IMR-90 (cell line): Measurements from ENCODE around the gene EFNA5. TPM values are rescaled to one million over a fixed set of nuclear protein-coding genes. Genes with fewer than 3 reads are reported as not detected.

Source experiments
- ATAC-seq: fragments of 200-7000 bp; cut with Tn5 transposase; 2 replicates; pipeline ENCODE4 v1.9.1; 2020; ENCODE audit warnings: low read depth, mild to moderate bottlenecking, moderate library complexity
- BruUV-seq: library from RNA; stranded (reverse); fragments of 400-500 nt; replicated peaks from 2 replicates; lab custom pipeline; 2021; lab: Mats Ljungman, UMichigan
- CTCF ChIA-PET: fragments of 300-600 bp; formaldehyde crosslinking; extraction: SDS; loops from one replicate; lab custom pipeline; 2021; ENCODE audit warnings: antibody characterized with exemption; lab: Yijun Ruan, JAX
- POLR2A ChIA-PET: fragments of 300-600 bp; sonication (Branson Sonifier 250); formaldehyde crosslinking; loops from one replicate; lab custom pipeline; 2022; ENCODE audit warnings: antibody characterized with exemption; ENCODE audit not compliant: unreplicated experiment; lab: Charles Lee
- DNase-seq: peaks from one replicate; pipeline ENCODE4 v3.0.0; 2013
- H2AFZ ChIP-seq: replicated peaks from 2 replicates; pipeline ENCODE3; 2013; ENCODE audit warnings: low read length, mild to moderate bottlenecking; ENCODE audit not compliant: poor library complexity
- H2AK5ac ChIP-seq: 2 replicates; pipeline ENCODE4 v1.6.1; 2013; ENCODE audit warnings: low read depth, low read length, inconsistent platforms
- H2AK9ac ChIP-seq: replicated peaks from 2 replicates; pipeline ENCODE3; 2013; ENCODE audit warnings: mild to moderate bottlenecking, low read depth, low read length, moderate library complexity; ENCODE audit not compliant: poor library complexity
- H2BK120ac ChIP-seq: 2 replicates; pipeline ENCODE4 v1.6.1; 2013; ENCODE audit warnings: low read depth, low read length, inconsistent platforms
- H2BK15ac ChIP-seq: 3 replicates; pipeline ENCODE4 v1.6.1; 2013; ENCODE audit warnings: low read depth, low read length, inconsistent platforms
- H2BK20ac ChIP-seq: 2 replicates; pipeline ENCODE4 v1.6.1; 2013; ENCODE audit warnings: low read depth, mild to moderate bottlenecking, inconsistent platforms, low read length, moderate library complexity
- H2BK5ac ChIP-seq: 2 replicates; pipeline ENCODE4 v1.6.1; 2013; ENCODE audit warnings: mild to moderate bottlenecking, low read depth, low read length, inconsistent platforms; ENCODE audit not compliant: poor library complexity, severe bottlenecking
- H3K14ac ChIP-seq: replicated peaks from 2 replicates; pipeline ENCODE4 v1.6.1; 2013; ENCODE audit warnings: low read depth, low read length, inconsistent platforms
- H3K18ac ChIP-seq: 2 replicates; pipeline ENCODE4 v1.6.1; 2013; ENCODE audit warnings: low read depth, low read length, control low read depth
- H3K23ac ChIP-seq: 2 replicates; pipeline ENCODE4 v1.6.1; 2013; ENCODE audit warnings: low read depth, low read length, inconsistent platforms
- H3K27ac ChIP-seq: 2 replicates; pipeline ENCODE4 v1.5.1; 2013; ENCODE audit warnings: mild to moderate bottlenecking, control low read depth, low read length; ENCODE audit not compliant: insufficient read depth
- H3K27me3 ChIP-seq: 2 replicates; pipeline ENCODE4 v1.6.1; 2013; ENCODE audit warnings: low read length; ENCODE audit not compliant: control insufficient read depth, insufficient read depth
- H3K36me3 ChIP-seq: 2 replicates; pipeline ENCODE4 v1.6.1; 2013; ENCODE audit warnings: low read length, mixed read lengths; ENCODE audit not compliant: control insufficient read depth, insufficient read depth
- H3K4ac ChIP-seq: 2 replicates; pipeline ENCODE4 v1.6.1; 2013; ENCODE audit warnings: low read depth, low read length, inconsistent platforms
- H3K4me1 ChIP-seq: 2 replicates; pipeline ENCODE4 v1.6.1; 2013; ENCODE audit warnings: low read length, mixed read lengths; ENCODE audit not compliant: control insufficient read depth, insufficient read depth
- H3K4me2 ChIP-seq: 2 replicates; pipeline ENCODE4 v1.6.1; 2013; ENCODE audit warnings: low read depth, mild to moderate bottlenecking, control low read depth, low read length, moderate library complexity
- H3K4me3 ChIP-seq: 2 replicates; pipeline ENCODE4 v1.5.1; 2013; ENCODE audit warnings: low read depth, mild to moderate bottlenecking, control low read depth, low read length, moderate library complexity; ENCODE audit not compliant: insufficient read depth
- H3K56ac ChIP-seq: 2 replicates; pipeline ENCODE4 v1.6.1; 2013; ENCODE audit warnings: low read length, inconsistent platforms; ENCODE audit not compliant: insufficient read depth; ENCODE audit errors: extremely low read depth
- H3K79me1 ChIP-seq, 2 experiments: 2 replicates each; pipeline ENCODE4 v1.6.1; 2013; ENCODE audit warnings: low read length in 2 of 2, inconsistent platforms in 1 of 2, low read depth in 1 of 2
- H3K9ac ChIP-seq: 2 replicates; pipeline ENCODE4 v1.6.1; 2013; ENCODE audit warnings: low read depth, low read length, control low read depth
- H3K9me1 ChIP-seq: 2 replicates; pipeline ENCODE4 v1.6.1; 2013; ENCODE audit warnings: low read length, inconsistent platforms; ENCODE audit not compliant: insufficient read depth
- H3K9me3 ChIP-seq: 2 replicates; pipeline ENCODE4 v1.6.1; 2013; ENCODE audit warnings: low read length; ENCODE audit not compliant: control insufficient read depth, insufficient read depth
- H4K20me1 ChIP-seq: 2 replicates; pipeline ENCODE4 v1.6.1; 2013; ENCODE audit warnings: low read length, inconsistent platforms; ENCODE audit not compliant: insufficient read depth
- H4K5ac ChIP-seq: 2 replicates; pipeline ENCODE4 v1.6.1; 2013; ENCODE audit warnings: mild to moderate bottlenecking, low read depth, low read length, control low read depth
- H4K8ac ChIP-seq, 2 experiments: 2 replicates each; pipeline ENCODE4 v1.6.1; 2013; ENCODE audit warnings: low read depth in 2 of 2, low read length in 2 of 2, control low read depth in 1 of 2, inconsistent platforms in 1 of 2
- H4K91ac ChIP-seq: 2 replicates; pipeline ENCODE4 v1.6.1; 2013; ENCODE audit warnings: low read depth, low read length, inconsistent platforms; ENCODE audit not compliant: insufficient read depth
- CEBPB ChIP-seq: IDR thresholded peaks from 2 replicates; pipeline ENCODE4 v1.6.1; 2012; ENCODE audit warnings: low read depth, low read length, improper control_type of control experiment
- CHD1 ChIP-seq: IDR thresholded peaks from 2 replicates; pipeline ENCODE4 v1.6.1; 2012; ENCODE audit warnings: low read depth, low read length, improper control_type of control experiment
- MAZ ChIP-seq: IDR thresholded peaks from 2 replicates; pipeline ENCODE4 v1.6.1; 2012; ENCODE audit warnings: low read depth, mild to moderate bottlenecking, low read length, improper control_type of control experiment, moderate library complexity, borderline replicate concordance
- POLR2A ChIP-seq: IDR thresholded peaks from 2 replicates; pipeline ENCODE4 v1.6.1; 2012; ENCODE audit warnings: mild to moderate bottlenecking, low read depth, low read length
- RAD21 ChIP-seq: IDR thresholded peaks from 2 replicates; pipeline ENCODE4 v1.6.1; 2012; ENCODE audit warnings: low read length, improper control_type of control experiment
- RFX5 ChIP-seq: IDR thresholded peaks from 2 replicates; pipeline ENCODE4 v1.8.0; 2012; ENCODE audit warnings: low read depth, mild to moderate bottlenecking, low read length, moderate library complexity
- WGBS, 2 experiments: methylation state at CpG; one replicate each; pipeline versions ENCODE4 v1.1.5 to v1.1.7; 2013; ENCODE audit warnings: missing lambda C conversion rate in 2 of 2; ENCODE audit not compliant: insufficient read length in 1 of 2; ENCODE audit errors: extremely low coverage in 2 of 2; 5-methylcytosine and 5-hydroxymethylcytosine counted together
- dilution Hi-C: fragments of 300-500 bp; cut with HindIII; formaldehyde crosslinking; loops from one replicate; pipeline ENCODE4 v1.14.3; 2018; ENCODE audit warnings: low sequenced_read_pairs; ENCODE audit not compliant: unreplicated experiment
- in situ Hi-C: fragments of 300-500 bp; cut with MboI; formaldehyde crosslinking; loops from 3 replicates; pipeline ENCODE4 v1.14.3; 2019; ENCODE audit warnings: low sequenced_read_pairs, inconsistent platforms, mixed read lengths
- intact Hi-C: fragments of 100-400 bp; cut with micrococcal nuclease; formaldehyde crosslinking; loops from 2 replicates; pipeline ENCODE4 v1.10.0; 2022
- polyA plus RNA-seq, 3 experiments: library from polyadenylated mRNA; depleted of rRNA; stranded (reverse); fragments of >200 nt; gene quantifications; 2 replicates each; pipeline ENCODE4 v1.2.3, GENCODE V29; 2012; ENCODE audit warnings: low replicate concordance in 1 of 3
- total RNA-seq: library from RNA; depleted of rRNA; stranded (reverse); fragments of >200 nt; gene quantifications from 2 replicates; pipeline ENCODE4 v1.2.3, GENCODE V29; 2012
- TF ChIP-seq, protein P1 (sequence below): fragments of 150-350 bp; IDR thresholded peaks from 2 replicates; pipeline ENCODE4 v1.6.1; 2017; ENCODE audit warnings: mild to moderate bottlenecking, antibody characterized with exemption, low read length, low read depth

The EFNA5 gene
- total and polyA plus RNA-seq, 2 of the 4 experiments (the other 2 are of a cell fraction): 1.5 to 1.6 TPM

DNA sequence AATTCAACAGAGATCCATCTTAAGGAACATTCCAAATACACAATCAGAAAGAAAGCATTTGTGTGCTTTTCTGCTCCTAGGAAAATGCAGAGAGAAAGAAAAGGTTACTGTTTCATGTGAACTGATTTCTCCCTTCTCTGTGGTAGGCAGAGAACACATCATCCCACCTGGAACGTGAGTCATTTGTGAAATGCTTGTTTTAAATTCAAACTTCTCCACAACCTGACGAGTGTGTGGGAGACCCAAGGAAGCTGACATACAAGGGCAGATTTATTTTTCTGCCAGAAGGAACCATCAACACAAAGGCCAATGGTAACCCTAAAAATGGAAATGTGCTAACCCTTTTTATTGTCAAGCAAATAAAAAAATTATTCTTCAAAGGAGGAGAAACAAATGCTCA is 156.4 kb downstream of the EFNA5 start:
- H3K14ac ChIP-seq: no peak overlapping the region
- H3K56ac ChIP-seq: no peak overlapping the region
- no peaks in the 10 kb centered on the region for H3K36me3 ChIP-seq
- DNase-seq (peak; percentile 28), ATAC-seq (no peak)
- H3K4ac ChIP-seq: no peak overlapping the region
- no peak overlapping the region for H2AK9ac ChIP-seq
- H3K9me1 ChIP-seq: no peaks in the 10 kb centered on the region
- H3K9me3 ChIP-seq: no peaks in the 10 kb centered on the region
- CTCF ChIA-PET: no interaction called here
- dilution Hi-C loops (no loop called here), intact Hi-C loops (no loop called here), in situ Hi-C loops (no loop called here)
- H3K4me3 ChIP-seq: no peak overlapping the region
- H2BK120ac ChIP-seq: no peak overlapping the region
- no TSS peak for BruUV-seq
- no peaks in the 10 kb centered on the region for H3K4me1 ChIP-seq
- no peak overlapping the region for H3K9ac ChIP-seq
- H4K20me1 ChIP-seq: no peaks in the 10 kb centered on the region
- no peak overlapping the region for H2BK20ac ChIP-seq
- H3K4me2 ChIP-seq: no peak overlapping the region
- TF ChIP-seq POLR2A (no peak), CEBPB (no peak), RAD21 (no peak), RFX5 (no peak), CHD1 (no peak), MAZ (no peak)
- TF ChIP-seq, protein P1, sequence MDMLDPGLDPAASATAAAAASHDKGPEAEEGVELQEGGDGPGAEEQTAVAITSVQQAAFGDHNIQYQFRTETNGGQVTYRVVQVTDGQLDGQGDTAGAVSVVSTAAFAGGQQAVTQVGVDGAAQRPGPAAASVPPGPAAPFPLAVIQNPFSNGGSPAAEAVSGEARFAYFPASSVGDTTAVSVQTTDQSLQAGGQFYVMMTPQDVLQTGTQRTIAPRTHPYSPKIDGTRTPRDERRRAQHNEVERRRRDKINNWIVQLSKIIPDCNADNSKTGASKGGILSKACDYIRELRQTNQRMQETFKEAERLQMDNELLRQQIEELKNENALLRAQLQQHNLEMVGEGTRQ: no peak
- no peaks in the 10 kb centered on the region for H3K79me1 ChIP-seq
- H3K27ac ChIP-seq: no peak overlapping the region
- H2BK15ac ChIP-seq: no peak overlapping the region
- no peak overlapping the region for H4K8ac ChIP-seq
- H2AK5ac ChIP-seq: no peak overlapping the region
- no peaks in the 10 kb centered on the region for H3K27me3 ChIP-seq
- H2BK5ac ChIP-seq: no peak overlapping the region
- H3K18ac ChIP-seq: no peak overlapping the region
- H4K91ac ChIP-seq: no peak overlapping the region
- no CpG with 5 or more reads among the region's 2 CpGs for whole genome bisulfite sequencing, 2 experiments
- H3K23ac ChIP-seq: no peak overlapping the region
- no peak overlapping the region for H2AFZ ChIP-seq
- POLR2A ChIA-PET: no interaction called here
- H4K5ac ChIP-seq: no peak overlapping the region
